Suprapubic skin (tissue), 4 donors: ENCODE measurements around the gene GARNL3. TPM values are rescaled to one million over a fixed set of nuclear protein-coding genes. Genes with fewer than 3 reads are reported as not detected.

ENCODE experiments used
- DNase-seq, 2 donors: peaks; one replicate each; pipeline ENCODE4 v3.0.0-alpha.2; 2019; ENCODE audit warnings: low spot score in 2 of 2
- H3K27ac ChIP-seq: fragments of 200-600 bp; sonication (generic); one replicate; pipeline ENCODE4 v1.5.1; 2019
- H3K27me3 ChIP-seq: fragments of 200-600 bp; sonication (generic); one replicate; pipeline ENCODE4 v1.5.1; 2019
- H3K36me3 ChIP-seq: fragments of 200-600 bp; sonication (generic); one replicate; pipeline ENCODE4 v1.5.1; 2019
- H3K4me1 ChIP-seq: fragments of 200-600 bp; sonication (generic); one replicate; pipeline ENCODE4 v1.5.1; 2019
- H3K4me3 ChIP-seq: fragments of 200-600 bp; sonication (generic); one replicate; pipeline ENCODE4 v1.5.1; 2019; ENCODE audit warnings: mild to moderate bottlenecking
- H3K9me3 ChIP-seq: fragments of 200-600 bp; sonication (generic); one replicate; pipeline ENCODE4 v1.5.1; 2019
- EP300 ChIP-seq: sonication (generic); formaldehyde crosslinking; IDR thresholded peaks from one replicate; pipeline ENCODE4 v1.6.1; 2017; ENCODE audit warnings: antibody characterized with exemption
- POLR2A ChIP-seq, 2 donors: fragments of 450-650 bp; IDR thresholded peaks; one replicate each; pipeline ENCODE4 v1.6.1; 2017; ENCODE audit warnings: antibody characterized with exemption in 2 of 2, mild to moderate bottlenecking in 2 of 2, moderate library complexity in 2 of 2
- POLR2AphosphoS5 ChIP-seq, 3 donors: sonication (generic); formaldehyde crosslinking; IDR thresholded peaks; one replicate each; pipeline ENCODE4 v1.6.1; 2017; ENCODE audit warnings: antibody characterized with exemption in 3 of 3
- WGBS: methylation state at CpG from one replicate; pipeline ENCODE4 v1.1.5; 2018; 5-methylcytosine and 5-hydroxymethylcytosine counted together
- total RNA-seq, 4 donors: library from RNA; depleted of rRNA; stranded (reverse); fragments of >200 nt; gene quantifications; one replicate each; pipeline ENCODE4 v1.1.0, GENCODE V29; 2016
- TF ChIP-seq, protein P1 (sequence below), 2 donors: fragments of 200-600 bp in 1 of 2; fragments of 450-650 bp in 1 of 2; sonication (generic) in 1 of 2; IDR thresholded peaks; one replicate each; pipeline ENCODE4 v1.5.1; 2016 to 2019; ENCODE audit warnings: antibody characterized with exemption in 2 of 2, mild to moderate bottlenecking in 1 of 2, moderate library complexity in 1 of 2

The GARNL3 gene
- total RNA-seq, 4 donors from 2014 or later = 12.5 to 23.3 (median 18.4) TPM

DNA sequence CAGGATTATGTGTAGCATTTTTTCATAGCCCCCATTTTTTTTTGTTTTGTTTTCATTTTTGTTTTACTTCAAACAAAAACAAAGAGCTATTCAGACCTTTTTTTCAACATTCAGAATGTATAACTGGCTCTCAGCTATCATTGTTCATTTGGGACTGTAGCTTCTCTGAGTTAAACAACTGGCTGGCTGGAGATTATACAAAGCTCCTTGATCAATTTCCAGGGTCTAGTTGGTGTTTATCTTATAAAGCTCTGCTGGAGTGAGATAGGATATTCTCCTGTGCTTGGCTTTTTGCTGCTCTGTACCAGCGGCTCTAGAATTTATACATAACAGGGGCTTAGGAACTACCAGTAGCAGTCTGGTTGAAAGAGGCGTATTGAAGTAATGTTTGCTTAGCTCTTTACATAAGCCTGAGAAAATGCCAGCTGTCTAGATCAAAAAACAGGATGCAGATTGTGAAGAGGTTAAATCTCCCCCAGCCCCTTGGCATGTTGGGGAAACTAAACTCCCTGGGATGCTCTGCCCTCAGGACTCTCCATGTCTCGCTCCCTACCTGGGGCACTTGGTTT lies 15.2 kb downstream of the GARNL3 start:
- H3K36me3 ChIP-seq = no peaks in the 10 kb centered on the region
- whole genome bisulfite sequencing = 92% methylated on average over 3 of the region's 3 CpGs
- DNase-seq = no peak
- H3K27me3 ChIP-seq = no peaks in the 10 kb centered on the region
- TF ChIP-seq, protein P1, sequence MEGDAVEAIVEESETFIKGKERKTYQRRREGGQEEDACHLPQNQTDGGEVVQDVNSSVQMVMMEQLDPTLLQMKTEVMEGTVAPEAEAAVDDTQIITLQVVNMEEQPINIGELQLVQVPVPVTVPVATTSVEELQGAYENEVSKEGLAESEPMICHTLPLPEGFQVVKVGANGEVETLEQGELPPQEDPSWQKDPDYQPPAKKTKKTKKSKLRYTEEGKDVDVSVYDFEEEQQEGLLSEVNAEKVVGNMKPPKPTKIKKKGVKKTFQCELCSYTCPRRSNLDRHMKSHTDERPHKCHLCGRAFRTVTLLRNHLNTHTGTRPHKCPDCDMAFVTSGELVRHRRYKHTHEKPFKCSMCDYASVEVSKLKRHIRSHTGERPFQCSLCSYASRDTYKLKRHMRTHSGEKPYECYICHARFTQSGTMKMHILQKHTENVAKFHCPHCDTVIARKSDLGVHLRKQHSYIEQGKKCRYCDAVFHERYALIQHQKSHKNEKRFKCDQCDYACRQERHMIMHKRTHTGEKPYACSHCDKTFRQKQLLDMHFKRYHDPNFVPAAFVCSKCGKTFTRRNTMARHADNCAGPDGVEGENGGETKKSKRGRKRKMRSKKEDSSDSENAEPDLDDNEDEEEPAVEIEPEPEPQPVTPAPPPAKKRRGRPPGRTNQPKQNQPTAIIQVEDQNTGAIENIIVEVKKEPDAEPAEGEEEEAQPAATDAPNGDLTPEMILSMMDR (IDR thresholded peaks at IDR 0.05) = no peak
- TF ChIP-seq EP300 (no peak), POLR2A (IDR thresholded peaks at IDR 0.05) (no peak), POLR2AphosphoS5 (IDR thresholded peaks at IDR 0.05) (no peak)
- no peak overlapping the region for H3K27ac ChIP-seq
- no peaks in the 10 kb centered on the region for H3K9me3 ChIP-seq
- no peak overlapping the region for H3K4me3 ChIP-seq
- peaks cover 4% of the 10 kb centered on the region for H3K4me1 ChIP-seq

DNA sequence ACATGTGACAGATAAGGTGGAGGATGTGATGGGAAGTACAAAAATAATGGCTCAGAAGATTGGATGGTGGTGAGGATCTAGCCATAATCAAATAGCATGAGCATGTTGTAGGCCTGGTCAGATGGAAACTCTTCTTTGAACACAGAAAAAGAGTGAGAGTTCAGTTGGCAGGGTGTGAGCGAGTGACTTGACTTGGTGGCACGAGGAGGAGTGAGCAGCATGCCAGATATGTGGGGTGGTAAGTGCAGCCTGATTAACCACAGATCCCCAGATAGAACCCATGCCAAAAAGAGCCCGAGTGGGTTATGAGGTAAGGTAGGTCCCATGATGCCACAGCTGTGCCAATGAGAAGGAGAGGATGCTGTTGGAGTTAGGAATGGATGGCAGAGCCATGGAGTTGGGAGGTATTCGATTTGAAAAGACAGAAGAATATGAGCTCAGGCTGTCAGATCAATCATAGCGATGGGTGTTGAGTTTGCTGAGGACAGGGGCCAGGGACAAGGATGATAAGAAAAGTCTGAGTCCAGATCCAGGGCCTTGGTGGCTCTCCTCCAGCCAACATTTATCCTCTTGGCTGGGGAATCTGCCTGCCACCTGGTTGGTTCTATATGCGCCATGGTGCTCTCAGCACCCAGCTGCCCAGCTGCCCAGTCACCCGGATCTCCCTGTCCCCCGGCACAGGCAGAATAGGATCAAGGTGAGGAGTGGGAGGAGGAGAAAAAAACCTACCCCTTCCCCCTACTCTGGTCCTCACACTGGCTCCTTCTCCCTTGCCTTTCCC lies 16.5 kb downstream of the GARNL3 start:
- no peaks in the 10 kb centered on the region for H3K36me3 ChIP-seq
- WGBS = 84% methylated on average over 8 of the region's 8 CpGs
- no peak overlapping the region for H3K27ac ChIP-seq
- H3K4me1 ChIP-seq = peaks cover 4% of the 10 kb centered on the region
- H3K9me3 ChIP-seq = no peaks in the 10 kb centered on the region
- no peaks in the 10 kb centered on the region for H3K27me3 ChIP-seq
- DNase-seq = no peak
- H3K4me3 ChIP-seq = no peak overlapping the region
- no peak for TF ChIP-seq POLR2A (IDR thresholded peaks at IDR 0.05)
- TF ChIP-seq, protein P1 (IDR thresholded peaks at IDR 0.05) = no peak
- no peak for TF ChIP-seq POLR2AphosphoS5 (IDR thresholded peaks at IDR 0.05)
- no peak for TF ChIP-seq EP300

DNA sequence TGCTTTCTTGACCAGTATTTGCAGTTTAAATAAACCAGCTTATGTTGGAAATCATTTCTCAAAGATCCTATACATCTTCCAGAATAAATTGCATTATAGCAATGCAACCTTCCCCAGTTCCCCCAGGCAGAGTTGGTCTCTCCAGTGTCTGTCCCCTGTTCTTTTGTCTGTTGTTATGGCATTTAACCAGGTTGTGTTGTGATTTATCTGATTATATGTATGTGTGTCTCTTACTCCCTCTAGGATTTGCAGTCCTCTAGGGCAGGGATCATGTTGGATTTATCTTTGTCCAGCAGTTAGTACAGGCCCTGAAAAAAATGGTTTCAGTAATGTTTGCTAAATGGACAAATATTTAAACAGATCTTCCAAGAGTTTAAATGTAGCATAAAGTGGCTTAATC lies 17.3 kb downstream of the GARNL3 start:
- Histone ChIP-seq H3K27me3 (no peaks in the 10 kb centered on the region), H3K4me1 (peaks cover 4% of the 10 kb centered on the region), H3K9me3 (no peaks in the 10 kb centered on the region), H3K27ac (no peak overlapping the region), H3K36me3 (no peaks in the 10 kb centered on the region), H3K4me3 (no peak overlapping the region)
- TF ChIP-seq POLR2AphosphoS5 (IDR thresholded peaks at IDR 0.05) (no peak), EP300 (no peak), POLR2A (IDR thresholded peaks at IDR 0.05) (no peak)
- TF ChIP-seq, protein P1 (IDR thresholded peaks at IDR 0.05) = no peak
- no peak for DNase-seq

DNA sequence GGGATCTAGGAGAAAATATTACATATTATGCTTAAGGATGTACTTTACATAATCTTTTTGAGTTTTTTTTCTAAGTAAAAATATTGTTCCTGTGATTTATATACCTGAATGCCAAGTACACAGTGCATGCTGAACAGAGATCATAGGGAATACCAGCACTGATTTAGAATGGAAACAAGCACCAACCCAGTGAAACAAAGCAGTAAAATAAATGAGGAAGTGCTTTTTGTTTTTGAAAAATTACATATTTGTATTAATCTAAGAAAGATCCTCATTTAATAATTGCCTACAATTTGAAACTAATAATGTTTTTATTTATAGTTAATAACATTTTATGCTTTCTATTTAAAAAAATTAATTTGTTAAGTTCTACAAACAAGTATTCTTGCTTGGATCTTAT lies 18.0 kb downstream of the GARNL3 start:
- no peak for DNase-seq
- H3K4me1 ChIP-seq = peaks cover under 1% of the 10 kb centered on the region
- H3K4me3 ChIP-seq = no peak overlapping the region
- no peak for TF ChIP-seq EP300
- TF ChIP-seq POLR2A (IDR thresholded peaks at IDR 0.05) = no peak
- TF ChIP-seq, protein P1 (IDR thresholded peaks at IDR 0.05) = no peak
- TF ChIP-seq POLR2AphosphoS5 (IDR thresholded peaks at IDR 0.05) = no peak
- H3K27me3 ChIP-seq = no peaks in the 10 kb centered on the region
- no peak overlapping the region for H3K27ac ChIP-seq
- no peaks in the 10 kb centered on the region for H3K36me3 ChIP-seq
- H3K9me3 ChIP-seq = no peaks in the 10 kb centered on the region

- no peak overlapping the region for H3K4me3 ChIP-seq
- 92% methylated on average over 3 of the region's 3 CpGs for WGBS
- TF ChIP-seq, protein P1 (IDR thresholded peaks at IDR 0.05) = no peak
- no peak for TF ChIP-seq EP300
- no peak for TF ChIP-seq POLR2A (IDR thresholded peaks at IDR 0.05)
These were observed 18.6 kb downstream of the GARNL3 start for GRCh38 chr9:127283135-127283534.

More at GRCh38 chr9:127283135-127283534, 18.6 kb downstream of the GARNL3 start:
- Histone ChIP-seq H3K9me3 (no peaks in the 10 kb centered on the region), H3K27ac (no peak overlapping the region), H3K27me3 (no peaks in the 10 kb centered on the region), H3K4me1 (no peaks in the 10 kb centered on the region), H3K36me3 (no peaks in the 10 kb centered on the region)
- DNase-seq = no peak
